Activated T-helper 17 cell treated with anti-CD3 and anti-CD28 coated beads, Interleukin-2, amount 50 U/mL, for 72 hours (primary cell): ENCODE data around the gene SPDYE2B. TPM values are rescaled to one million over a fixed set of nuclear protein-coding genes. Genes with fewer than 3 reads are reported as not detected.
"Not testable (repeated sequence)": the region's sequence is repeated elsewhere in the genome, so short reads cannot be mapped to it uniquely, and the experiment has no call there.

Experiments
- ATAC-seq: fragments of 150-1000 bp; cut with Tn5 transposase; replicated peaks from 2 replicates; pipeline ENCODE4 v1.10.0; 2021; ENCODE audit warnings: mild to moderate bottlenecking, moderate library complexity
- H3K27ac Mint-ChIP-seq: one replicate; pipeline ENCODE4 v1.8.0; 2022; ENCODE audit warnings: mixed read lengths
- H3K27me3 Mint-ChIP-seq: one replicate; pipeline ENCODE4 v1.8.0; 2022; ENCODE audit warnings: mixed read lengths
- H3K36me3 Mint-ChIP-seq: one replicate; pipeline ENCODE4 v1.8.0; 2022; ENCODE audit warnings: low read depth, mild to moderate bottlenecking, mixed read lengths
- H3K4me1 Mint-ChIP-seq: one replicate; pipeline ENCODE4 v1.8.0; 2022; ENCODE audit warnings: mixed read lengths
- H3K4me3 Mint-ChIP-seq: one replicate; pipeline ENCODE4 v1.8.0; 2022; ENCODE audit warnings: mild to moderate bottlenecking, mixed read lengths
- H3K9me3 Mint-ChIP-seq: one replicate; pipeline ENCODE4 v1.8.0; 2022; ENCODE audit warnings: mixed read lengths
- total RNA-seq, 2 donors: library from RNA; stranded (reverse); gene quantifications; one replicate each; pipeline ENCODE4 v1.2.3, GENCODE V29; 2022

The SPDYE2B gene
- total RNA-seq, 2 donors from 2014 or later: not detected

DNA sequence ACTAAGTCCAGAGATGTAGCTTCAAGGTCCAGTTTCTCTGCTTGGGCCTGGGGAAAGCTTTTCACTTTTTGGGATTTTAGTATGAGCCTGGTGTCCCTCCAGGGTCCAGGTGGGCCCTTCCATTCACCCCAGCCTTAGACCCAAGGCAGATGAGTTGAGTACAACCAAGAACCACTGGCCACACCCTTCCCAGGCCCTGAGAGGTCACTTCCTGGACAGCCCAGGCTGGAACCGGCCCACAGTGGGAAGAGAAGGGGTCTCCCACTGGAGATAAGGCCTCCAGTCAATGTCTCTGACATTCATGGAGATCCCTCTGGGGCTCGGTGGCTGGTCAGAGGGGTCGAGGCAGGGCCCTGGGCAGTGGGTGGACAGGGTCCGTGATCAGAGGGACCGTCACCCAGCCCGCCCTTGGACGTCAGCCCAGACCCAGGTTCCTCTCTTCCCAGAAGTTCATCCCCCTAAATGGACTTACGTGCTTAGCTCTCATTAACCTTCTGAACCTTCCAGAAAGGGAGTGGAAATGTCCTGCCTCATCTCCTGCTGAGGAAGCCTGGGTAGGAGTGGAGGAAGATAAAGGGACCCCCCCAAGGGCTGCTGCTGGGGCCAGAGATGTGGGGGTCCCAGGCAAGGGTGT lies 22.7 kb upstream of the SPDYE2B start:
- H3K9me3 Mint-ChIP-seq, ATAC-seq, H3K4me1 Mint-ChIP-seq, H3K4me3 Mint-ChIP-seq, H3K27ac Mint-ChIP-seq, H3K36me3 Mint-ChIP-seq, H3K27me3 Mint-ChIP-seq: not testable (repeated sequence)

DNA sequence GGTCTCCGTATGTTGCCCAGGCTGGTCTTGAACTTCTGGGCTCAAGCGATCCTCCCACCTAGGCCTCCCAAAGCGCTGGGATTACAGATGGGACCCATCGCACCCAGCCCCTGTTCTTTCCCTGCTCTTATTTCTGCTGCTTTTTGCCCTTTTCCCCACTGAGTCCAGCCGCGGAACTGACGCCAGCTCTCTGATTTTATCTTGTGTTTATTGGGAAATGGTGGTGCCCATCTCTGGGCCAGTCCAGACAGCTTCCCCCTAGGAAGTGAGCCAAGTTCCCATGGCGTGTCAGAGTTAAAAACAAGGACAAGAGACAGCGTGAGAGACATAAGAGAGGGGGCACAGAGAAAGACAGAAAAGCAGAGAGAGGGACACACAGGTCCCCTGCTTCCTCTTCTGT lies 19.5 kb upstream of the SPDYE2B start:
- ATAC-seq, H3K36me3 Mint-ChIP-seq, H3K4me1 Mint-ChIP-seq: not testable (repeated sequence)

DNA sequence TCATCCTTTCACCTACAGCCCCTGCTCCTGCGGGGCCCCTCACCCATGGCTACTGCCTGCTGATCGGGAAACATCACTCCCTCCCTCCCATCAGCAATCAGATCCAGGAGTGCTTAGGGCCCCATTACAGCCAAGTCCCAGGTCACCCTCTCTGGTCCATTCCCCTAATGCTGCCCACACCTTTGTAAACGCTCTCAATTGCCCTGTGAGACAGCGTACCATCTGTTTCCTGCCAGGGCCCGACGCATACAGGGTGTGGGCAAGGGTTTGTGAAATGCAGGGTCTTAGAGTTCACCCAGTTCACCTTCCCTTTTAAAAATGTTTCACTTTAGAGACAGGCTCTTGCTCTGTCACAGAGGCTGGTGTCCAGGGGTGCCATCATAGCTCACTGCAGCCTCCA lies 15.8 kb upstream of the SPDYE2B start:
- H3K9me3 Mint-ChIP-seq, H3K36me3 Mint-ChIP-seq, H3K4me3 Mint-ChIP-seq, H3K4me1 Mint-ChIP-seq, H3K27ac Mint-ChIP-seq, H3K27me3 Mint-ChIP-seq, ATAC-seq: not testable (repeated sequence)

More for the DNA sequence above, 19.5 kb upstream of the SPDYE2B start:
- not testable (repeated sequence) for H3K9me3 Mint-ChIP-seq, H3K4me3 Mint-ChIP-seq, H3K27ac Mint-ChIP-seq, H3K27me3 Mint-ChIP-seq

DNA sequence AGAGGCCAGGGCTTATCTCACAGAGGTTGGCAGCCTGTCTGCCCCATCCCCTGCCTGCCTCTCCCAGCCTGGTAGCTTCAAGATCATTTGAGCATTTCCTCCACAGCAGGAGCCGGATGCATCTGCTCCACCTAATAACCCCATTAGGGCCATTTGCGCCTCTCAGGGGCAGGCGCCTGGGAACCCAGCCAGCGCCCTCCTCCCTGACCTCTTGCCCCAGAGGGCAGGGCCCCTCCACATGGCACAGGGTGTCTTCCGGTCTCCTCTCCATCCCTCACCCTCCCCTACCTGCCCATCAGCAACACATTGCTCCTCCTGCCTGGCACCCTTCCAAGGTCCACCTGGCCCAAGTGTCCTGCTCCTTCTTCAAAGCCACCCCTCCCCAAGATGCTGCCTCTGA lies 14.8 kb upstream of the SPDYE2B start:
- not testable (repeated sequence) for H3K27ac Mint-ChIP-seq, H3K4me1 Mint-ChIP-seq, H3K27me3 Mint-ChIP-seq, ATAC-seq, H3K36me3 Mint-ChIP-seq, H3K9me3 Mint-ChIP-seq, H3K4me3 Mint-ChIP-seq

DNA sequence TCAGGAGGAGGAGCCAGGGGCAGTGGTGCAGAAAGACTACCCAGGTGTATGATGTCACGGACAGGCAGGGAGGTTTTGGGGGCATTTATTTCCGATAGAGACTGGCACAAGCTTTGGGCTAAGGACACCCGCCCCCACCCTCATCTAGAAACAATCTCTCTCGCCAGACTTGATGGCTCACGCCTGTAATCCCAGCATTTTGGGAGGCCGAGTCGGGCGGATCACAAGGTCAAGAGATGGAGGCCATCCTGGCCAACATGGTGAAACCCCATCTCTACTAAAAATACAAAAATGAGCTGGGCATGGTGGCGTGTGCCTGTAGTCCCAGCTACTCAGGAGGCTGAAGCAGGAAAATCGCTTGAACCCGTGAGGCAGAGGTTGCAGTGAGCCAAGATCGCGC lies 13.2 kb upstream of the SPDYE2B start:
- not testable (repeated sequence) for H3K27ac Mint-ChIP-seq, H3K9me3 Mint-ChIP-seq, H3K4me1 Mint-ChIP-seq, H3K27me3 Mint-ChIP-seq, H3K4me3 Mint-ChIP-seq, H3K36me3 Mint-ChIP-seq, ATAC-seq

DNA sequence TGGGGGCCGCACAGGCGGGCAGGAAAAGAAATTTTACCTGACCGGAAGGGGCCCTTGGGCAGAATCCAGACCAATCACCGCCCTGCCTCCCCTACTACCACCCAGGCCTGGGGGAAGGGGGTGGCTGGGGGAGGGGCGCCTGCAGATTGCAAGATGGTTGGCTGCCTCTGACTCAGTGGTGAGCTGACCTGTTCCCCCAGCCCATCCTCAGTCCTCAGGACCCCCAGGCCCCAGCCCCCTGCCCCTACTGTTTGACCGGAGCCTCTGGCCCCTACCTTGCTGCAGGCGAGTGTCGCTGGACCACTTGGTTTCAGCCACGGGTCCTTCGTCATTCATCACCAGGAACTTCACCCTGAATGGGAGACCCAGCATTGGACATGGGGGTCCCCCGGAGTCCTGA lies 11.3 kb upstream of the SPDYE2B start:
- not testable (repeated sequence) for H3K36me3 Mint-ChIP-seq, H3K27ac Mint-ChIP-seq, H3K4me3 Mint-ChIP-seq, H3K4me1 Mint-ChIP-seq, H3K27me3 Mint-ChIP-seq, H3K9me3 Mint-ChIP-seq
- ATAC-seq: peak; percentile 11

DNA sequence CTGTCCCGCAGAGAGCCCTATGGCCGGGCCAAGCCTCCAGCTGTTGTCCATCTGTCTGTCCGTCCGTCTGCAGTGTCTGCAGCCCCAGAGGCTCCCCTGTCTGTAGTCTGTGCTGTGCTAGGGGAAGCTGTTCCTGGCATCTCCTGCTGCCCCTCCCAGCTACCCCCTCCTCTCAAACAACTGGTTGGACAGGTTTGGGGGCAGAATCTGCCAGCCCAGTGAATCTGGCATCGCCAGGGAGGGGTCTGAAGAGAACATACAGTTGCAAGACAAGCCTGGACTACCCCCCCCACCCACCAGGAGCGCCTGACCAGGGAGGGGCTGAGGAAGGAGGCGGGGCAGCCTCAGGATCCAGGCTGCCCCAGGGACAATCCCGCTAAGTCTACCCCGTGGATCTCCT lies 7.4 kb upstream of the SPDYE2B start, which contains the start of gene UPK3BL1:
Gene UPK3BL1, minus strand, starts transcription at position 101 of the 400 bp plus-strand sequence. Its CDS starts 50 bp downstream, at position 51.
- H3K27me3 Mint-ChIP-seq, H3K9me3 Mint-ChIP-seq, H3K36me3 Mint-ChIP-seq, ATAC-seq, H3K27ac Mint-ChIP-seq, H3K4me3 Mint-ChIP-seq, H3K4me1 Mint-ChIP-seq: not testable (repeated sequence)

DNA sequence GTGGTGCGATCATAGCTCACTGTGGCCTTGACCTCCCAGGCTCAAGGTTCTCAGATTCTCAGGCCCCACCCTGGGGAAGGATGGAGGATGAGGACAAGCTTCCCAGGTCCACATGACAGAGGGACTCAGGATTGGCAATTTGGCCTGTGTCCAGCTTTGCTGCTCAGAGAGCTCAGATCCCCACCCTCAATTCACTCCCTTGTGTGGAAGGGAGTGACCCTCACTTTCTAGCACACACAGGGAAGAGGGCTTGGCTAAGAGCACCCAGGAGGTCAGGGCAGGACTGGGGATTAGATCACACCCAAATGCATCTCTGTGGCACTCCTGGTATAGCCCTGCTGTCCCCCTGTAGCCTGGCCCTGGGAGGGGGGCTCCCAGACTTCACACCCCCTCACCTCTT lies 6.7 kb upstream of the SPDYE2B start:
- not testable (repeated sequence) for H3K36me3 Mint-ChIP-seq, H3K27ac Mint-ChIP-seq, ATAC-seq, H3K27me3 Mint-ChIP-seq, H3K9me3 Mint-ChIP-seq, H3K4me1 Mint-ChIP-seq, H3K4me3 Mint-ChIP-seq

DNA sequence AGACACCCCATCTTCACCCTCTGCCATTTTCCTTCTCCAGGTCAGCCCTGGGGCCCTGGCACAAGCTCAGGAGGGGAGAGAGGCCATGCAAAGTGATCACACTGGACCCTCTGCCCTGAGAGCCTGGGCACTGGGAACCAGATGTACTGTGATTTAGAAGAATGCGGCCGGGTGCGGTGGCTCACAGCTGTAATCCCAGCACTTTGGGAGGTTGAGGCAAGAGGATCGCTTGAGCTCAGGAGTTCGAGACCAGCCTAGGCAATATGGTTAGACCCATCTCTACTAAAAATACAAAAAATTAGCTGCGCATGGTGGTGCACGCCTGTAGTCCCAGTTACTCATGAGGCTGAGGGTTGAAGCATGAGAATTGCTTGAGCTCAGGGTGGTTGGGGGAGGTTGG lies 2.3 kb upstream of the SPDYE2B start:
- H3K9me3 Mint-ChIP-seq, ATAC-seq, H3K27me3 Mint-ChIP-seq: not testable (repeated sequence)

DNA sequence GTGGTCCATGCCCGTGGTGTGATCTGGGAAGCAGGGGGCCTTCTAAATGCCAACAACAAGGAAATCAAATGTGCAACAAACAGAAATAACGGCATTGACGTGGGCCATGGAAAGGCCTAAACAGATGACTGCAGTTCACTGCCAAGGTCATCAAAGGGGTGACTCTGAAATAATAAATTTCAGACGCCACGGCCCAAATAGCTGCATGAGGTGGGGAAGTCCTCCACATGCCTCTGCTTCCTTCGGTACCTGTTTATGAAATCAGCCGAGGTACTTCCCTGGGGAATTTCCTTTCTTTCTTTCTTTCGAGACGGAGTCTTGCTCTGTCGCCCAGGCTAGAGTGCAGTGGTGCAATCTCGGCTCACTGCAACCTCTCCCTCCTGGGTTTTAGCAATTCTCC lies 14.6 kb downstream of the SPDYE2B start:
- not testable (repeated sequence) for H3K9me3 Mint-ChIP-seq, ATAC-seq, H3K27ac Mint-ChIP-seq, H3K27me3 Mint-ChIP-seq, H3K4me1 Mint-ChIP-seq, H3K36me3 Mint-ChIP-seq, H3K4me3 Mint-ChIP-seq

More for the DNA sequence above, 2.3 kb upstream of the SPDYE2B start:
- not testable (repeated sequence) for H3K4me1 Mint-ChIP-seq, H3K36me3 Mint-ChIP-seq, H3K27ac Mint-ChIP-seq, H3K4me3 Mint-ChIP-seq

DNA sequence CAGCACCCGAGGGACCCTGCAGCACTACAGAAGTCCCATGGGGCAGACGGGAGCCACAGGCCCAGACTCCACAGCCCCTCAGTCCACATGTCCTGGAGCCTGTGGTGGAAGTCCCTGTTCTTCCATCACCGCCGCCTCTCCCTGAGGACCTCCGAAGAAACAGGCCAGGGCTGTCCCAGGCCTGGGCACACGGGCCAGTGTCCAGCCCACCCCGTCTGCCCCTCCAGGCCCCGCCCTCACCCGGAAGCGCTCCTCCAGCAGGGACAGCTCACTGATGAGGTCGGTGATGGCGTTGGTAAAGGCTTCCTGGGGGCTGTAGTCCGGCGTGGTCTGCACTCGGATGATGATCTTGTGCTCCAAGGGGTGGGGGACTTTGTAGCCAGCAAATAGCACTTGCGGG lies 16.7 kb downstream of the SPDYE2B start:
- H3K4me3 Mint-ChIP-seq, H3K36me3 Mint-ChIP-seq, H3K9me3 Mint-ChIP-seq, H3K4me1 Mint-ChIP-seq, H3K27me3 Mint-ChIP-seq, H3K27ac Mint-ChIP-seq, ATAC-seq: not testable (repeated sequence)

DNA sequence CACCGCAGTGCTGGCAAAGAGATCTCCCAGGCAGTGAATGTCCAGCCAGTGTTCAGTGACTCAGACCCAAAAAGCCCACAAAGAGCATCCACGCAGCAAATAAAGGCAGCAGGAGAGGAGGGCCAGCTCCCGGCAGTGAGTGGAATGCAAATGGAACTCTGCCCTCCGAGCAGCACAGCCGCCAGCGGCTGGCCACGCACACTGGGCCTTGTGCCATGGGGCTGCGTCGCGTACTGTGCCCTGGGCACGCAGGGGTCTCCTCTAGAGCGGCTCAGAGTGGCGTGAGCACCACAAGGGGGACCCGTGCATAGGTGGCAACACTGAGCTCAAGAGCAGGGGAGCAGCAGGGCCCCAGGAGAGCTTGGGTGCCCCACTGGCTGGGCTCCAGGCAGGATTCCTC lies 17.4 kb downstream of the SPDYE2B start:
- H3K4me3 Mint-ChIP-seq, H3K9me3 Mint-ChIP-seq, H3K27ac Mint-ChIP-seq, H3K27me3 Mint-ChIP-seq, ATAC-seq, H3K4me1 Mint-ChIP-seq, H3K36me3 Mint-ChIP-seq: not testable (repeated sequence)

DNA sequence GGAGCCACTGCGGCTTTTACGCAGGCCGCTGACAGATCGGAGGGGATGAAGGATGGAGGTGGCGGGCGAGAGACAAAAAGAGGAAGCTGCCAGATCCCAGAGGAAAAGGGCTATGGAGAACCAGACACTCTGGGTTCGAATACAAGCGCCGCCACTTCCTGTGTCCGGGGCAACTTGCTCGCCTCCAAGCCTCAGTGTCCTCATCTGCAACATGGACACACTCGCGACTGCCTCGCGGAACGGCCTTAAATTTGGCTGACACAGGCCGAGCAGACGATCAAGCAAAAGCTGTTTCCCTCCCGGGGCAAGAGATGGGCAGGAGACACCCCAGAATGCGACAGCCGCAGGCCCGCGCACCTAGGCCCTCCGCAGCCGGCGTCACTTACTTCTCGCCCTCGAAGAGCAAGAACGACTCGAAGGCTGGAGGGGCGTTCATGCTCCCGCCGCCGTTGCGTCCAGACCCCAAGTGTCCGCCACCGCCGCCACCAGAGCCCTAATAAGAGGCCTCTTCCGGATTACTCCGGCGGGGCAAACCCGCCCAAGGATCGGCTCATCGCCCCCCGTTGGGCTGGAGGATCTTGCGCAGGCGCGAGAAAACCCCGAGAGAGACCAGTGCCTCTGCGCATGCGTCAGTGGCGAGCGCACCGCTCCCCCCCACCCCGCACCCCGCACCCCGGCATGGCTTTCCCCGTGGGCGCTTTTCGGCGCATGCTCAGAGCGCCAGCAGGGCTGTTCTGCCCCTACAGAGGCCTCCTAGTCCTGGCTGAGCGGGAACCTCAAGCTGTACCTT lies 21.2 kb downstream of the SPDYE2B start, which contains the start of gene POLR2J2:
Gene POLR2J2, minus strand, starts transcription at position 498 of the 790 bp plus-strand sequence. Its CDS starts 62 bp downstream, at position 436.
- not testable (repeated sequence) for H3K27me3 Mint-ChIP-seq, H3K4me1 Mint-ChIP-seq, H3K9me3 Mint-ChIP-seq, H3K36me3 Mint-ChIP-seq
- Mint-ChIP-seq H3K4me3 (peak within 1 kb of the TSS; percentile 81), H3K27ac (peak within 1 kb of the TSS; percentile 88)
- peak; percentile 79 for ATAC-seq

DNA sequence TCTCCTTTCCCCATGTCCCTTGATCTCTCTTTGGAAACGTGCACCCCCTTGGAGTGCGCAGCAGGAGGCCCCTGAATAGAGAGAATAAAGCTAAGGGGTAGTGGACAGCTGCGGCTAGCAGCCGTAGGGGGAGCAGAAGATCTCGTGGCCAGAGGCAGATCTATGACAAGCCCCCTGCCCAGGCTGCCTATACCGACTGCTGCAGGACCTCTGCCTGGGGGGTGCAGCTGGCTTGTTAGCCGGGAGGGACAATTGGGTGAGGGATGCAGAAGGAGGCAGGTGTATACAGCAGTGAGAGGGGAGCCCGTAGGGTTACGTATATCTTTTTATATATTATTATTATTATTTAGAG lies 21.8 kb downstream of the SPDYE2B start:
- H3K27ac Mint-ChIP-seq, H3K4me1 Mint-ChIP-seq, H3K36me3 Mint-ChIP-seq, H3K9me3 Mint-ChIP-seq, H3K27me3 Mint-ChIP-seq: not testable (repeated sequence)
- ATAC-seq: peak; percentile 4
- peak overlapping the region; percentile 81 for H3K4me3 Mint-ChIP-seq

DNA sequence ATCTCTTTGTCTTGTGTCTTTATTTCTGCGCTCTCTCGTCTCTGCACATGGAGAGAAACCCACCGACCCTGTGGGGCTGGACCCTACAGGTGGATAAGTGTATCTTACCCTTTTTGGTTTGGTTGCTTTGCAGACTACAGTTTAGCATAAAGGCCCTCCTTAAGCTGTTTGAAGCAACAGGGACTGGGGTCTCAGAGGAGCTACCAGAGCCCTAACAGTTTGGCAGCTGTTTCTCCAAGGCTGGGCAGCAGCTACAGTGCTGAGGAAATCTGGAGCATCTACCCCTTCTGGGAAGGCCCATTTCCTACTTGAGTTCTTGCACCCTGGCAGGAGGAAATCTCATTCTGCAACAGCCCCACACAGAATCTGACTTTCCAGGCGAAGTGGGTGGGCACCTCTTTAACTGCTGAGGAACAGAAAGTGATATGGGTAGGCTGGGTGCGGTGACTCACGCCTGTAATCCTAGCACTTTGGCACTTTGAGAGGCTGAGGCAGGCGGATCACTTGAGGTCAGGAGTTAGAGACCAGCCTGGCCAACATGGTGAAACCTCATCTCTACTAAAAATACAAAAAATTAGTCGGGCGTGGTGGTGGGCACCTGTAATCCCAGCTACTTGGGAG lies 23.4 kb downstream of the SPDYE2B start:
- not testable (repeated sequence) for H3K27me3 Mint-ChIP-seq, H3K27ac Mint-ChIP-seq, H3K9me3 Mint-ChIP-seq, H3K4me1 Mint-ChIP-seq, H3K4me3 Mint-ChIP-seq, H3K36me3 Mint-ChIP-seq
- peak; percentile 22 for ATAC-seq
